ENCODE measurements around the gene RPA3. TPM values are rescaled to one million over a fixed set of nuclear protein-coding genes. Genes with fewer than 3 reads are reported as not detected.

Gene RPA3
- total and polyA plus RNA-seq, 9 of the 15 experiments (the other 6 are each of a cell fraction or from before 2014, with no cell fraction given): 68.5 to 265 (median 125) TPM

DNA sequence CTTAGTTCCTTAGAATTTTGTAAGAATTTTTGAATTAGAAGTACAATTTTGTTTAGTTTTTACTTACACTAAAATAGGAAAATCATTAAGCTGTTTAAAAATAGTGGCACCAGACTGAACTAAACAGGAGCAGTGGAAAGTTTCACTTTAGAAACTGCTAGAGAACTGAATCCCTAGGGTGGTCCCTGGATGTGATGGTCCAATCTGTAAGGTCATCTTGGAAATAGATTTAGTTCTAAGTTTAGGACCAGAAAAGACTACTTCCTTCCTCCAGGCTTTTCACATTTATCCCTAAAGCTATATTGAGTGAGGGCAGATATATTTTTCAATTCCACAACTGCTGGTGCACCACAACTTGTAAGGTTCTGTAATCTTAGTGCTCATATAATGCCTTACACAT lies 19.0 kb downstream of the RPA3 start (continued):
- TF ChIP-seq, protein P1, sequence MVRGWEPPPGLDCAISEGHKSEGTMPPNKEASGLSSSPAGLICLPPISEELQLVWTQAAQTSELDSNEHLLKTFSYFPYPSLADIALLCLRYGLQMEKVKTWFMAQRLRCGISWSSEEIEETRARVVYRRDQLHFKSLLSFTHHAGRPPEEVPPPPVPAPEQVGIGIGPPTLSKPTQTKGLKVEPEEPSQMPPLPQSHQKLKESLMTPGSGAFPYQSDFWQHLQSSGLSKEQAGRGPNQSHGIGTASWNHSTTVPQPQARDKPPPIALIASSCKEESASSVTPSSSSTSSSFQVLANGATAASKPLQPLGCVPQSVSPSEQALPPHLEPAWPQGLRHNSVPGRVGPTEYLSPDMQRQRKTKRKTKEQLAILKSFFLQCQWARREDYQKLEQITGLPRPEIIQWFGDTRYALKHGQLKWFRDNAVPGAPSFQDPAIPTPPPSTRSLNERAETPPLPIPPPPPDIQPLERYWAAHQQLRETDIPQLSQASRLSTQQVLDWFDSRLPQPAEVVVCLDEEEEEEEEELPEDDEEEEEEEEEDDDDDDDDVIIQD (CRISPR knock-in tag; IDR thresholded peaks at IDR 0.05): no peak
- no peak for TF ChIP-seq ZNF766 (CRISPR knock-in tag; conservative IDR thresholded peaks at IDR 0.05)
- TF ChIP-seq ZFPM2 (CRISPR knock-in tag; IDR thresholded peaks at IDR 0.05): no peak
- TF ChIP-seq SMAD3 (CRISPR knock-in tag; conservative IDR thresholded peaks at IDR 0.05): no peak
- TF ChIP-seq SMARCA4 (IDR thresholded peaks at IDR 0.05): no peak
- TF ChIP-seq TARDBP (IDR thresholded peaks at IDR 0.05): no peak
- no peak for TF ChIP-seq SMAD2 (IDR thresholded peaks at IDR 0.05; ENCODE audit: low read depth, low read length)
- TF ChIP-seq MCM3 (IDR thresholded peaks at IDR 0.05): no peak
- TF ChIP-seq, protein P2, sequence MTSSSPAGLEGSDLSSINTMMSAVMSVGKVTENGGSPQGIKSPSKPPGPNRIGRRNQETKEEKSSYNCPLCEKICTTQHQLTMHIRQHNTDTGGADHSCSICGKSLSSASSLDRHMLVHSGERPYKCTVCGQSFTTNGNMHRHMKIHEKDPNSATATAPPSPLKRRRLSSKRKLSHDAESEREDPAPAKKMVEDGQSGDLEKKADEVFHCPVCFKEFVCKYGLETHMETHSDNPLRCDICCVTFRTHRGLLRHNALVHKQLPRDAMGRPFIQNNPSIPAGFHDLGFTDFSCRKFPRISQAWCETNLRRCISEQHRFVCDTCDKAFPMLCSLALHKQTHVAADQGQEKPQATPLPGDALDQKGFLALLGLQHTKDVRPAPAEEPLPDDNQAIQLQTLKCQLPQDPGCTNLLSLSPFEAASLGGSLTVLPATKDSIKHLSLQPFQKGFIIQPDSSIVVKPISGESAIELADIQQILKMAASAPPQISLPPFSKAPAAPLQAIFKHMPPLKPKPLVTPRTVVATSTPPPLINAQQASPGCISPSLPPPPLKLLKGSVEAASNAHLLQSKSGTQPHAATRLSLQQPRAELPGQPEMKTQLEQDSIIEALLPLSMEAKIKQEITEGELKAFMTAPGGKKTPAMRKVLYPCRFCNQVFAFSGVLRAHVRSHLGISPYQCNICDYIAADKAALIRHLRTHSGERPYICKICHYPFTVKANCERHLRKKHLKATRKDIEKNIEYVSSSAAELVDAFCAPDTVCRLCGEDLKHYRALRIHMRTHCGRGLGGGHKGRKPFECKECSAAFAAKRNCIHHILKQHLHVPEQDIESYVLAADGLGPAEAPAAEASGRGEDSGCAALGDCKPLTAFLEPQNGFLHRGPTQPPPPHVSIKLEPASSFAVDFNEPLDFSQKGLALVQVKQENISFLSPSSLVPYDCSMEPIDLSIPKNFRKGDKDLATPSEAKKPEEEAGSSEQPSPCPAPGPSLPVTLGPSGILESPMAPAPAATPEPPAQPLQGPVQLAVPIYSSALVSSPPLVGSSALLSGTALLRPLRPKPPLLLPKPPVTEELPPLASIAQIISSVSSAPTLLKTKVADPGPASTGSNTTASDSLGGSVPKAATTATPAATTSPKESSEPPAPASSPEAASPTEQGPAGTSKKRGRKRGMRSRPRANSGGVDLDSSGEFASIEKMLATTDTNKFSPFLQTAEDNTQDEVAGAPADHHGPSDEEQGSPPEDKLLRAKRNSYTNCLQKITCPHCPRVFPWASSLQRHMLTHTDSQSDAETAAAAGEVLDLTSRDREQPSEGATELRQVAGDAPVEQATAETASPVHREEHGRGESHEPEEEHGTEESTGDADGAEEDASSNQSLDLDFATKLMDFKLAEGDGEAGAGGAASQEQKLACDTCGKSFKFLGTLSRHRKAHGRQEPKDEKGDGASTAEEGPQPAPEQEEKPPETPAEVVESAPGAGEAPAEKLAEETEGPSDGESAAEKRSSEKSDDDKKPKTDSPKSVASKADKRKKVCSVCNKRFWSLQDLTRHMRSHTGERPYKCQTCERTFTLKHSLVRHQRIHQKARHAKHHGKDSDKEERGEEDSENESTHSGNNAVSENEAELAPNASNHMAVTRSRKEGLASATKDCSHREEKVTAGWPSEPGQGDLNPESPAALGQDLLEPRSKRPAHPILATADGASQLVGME (CRISPR knock-in tag; IDR thresholded peaks at IDR 0.05): no peak
- TF ChIP-seq ZNF57 (CRISPR knock-in tag; IDR thresholded peaks at IDR 0.05): no peak
